H1 (cell line): Measurements from ENCODE around the gene SERPINA12. TPM values are rescaled to one million over a fixed set of nuclear protein-coding genes. Genes with fewer than 3 reads are reported as not detected.

Experiments used
- CBX5 ChIP-seq: fragments of 300-800, 300-1000 bp; sonication (generic); IDR thresholded peaks from 2 replicates; pipeline ENCODE4 v1.7.1; 2016; ENCODE audit warnings: antibody characterized with exemption, low read length, low read depth
- POLR2A ChIP-seq, 2 experiments: IDR thresholded peaks; 1 replicate in 1 of 2; 2 replicates in 1 of 2; pipeline ENCODE4 v1.6.1; 2011; ENCODE audit warnings: low read depth in 2 of 2, low read length in 2 of 2, mild to moderate bottlenecking in 2 of 2; ENCODE audit errors: control extremely low read depth in 1 of 2
- TAF1 ChIP-seq: IDR thresholded peaks from 2 replicates; pipeline ENCODE4 v1.6.1; 2011; ENCODE audit warnings: mild to moderate bottlenecking, low read depth, low read length
- TCF12 ChIP-seq: IDR thresholded peaks from 2 replicates; pipeline ENCODE4 v1.6.1; 2011; ENCODE audit warnings: low read depth, mild to moderate bottlenecking, low read length
- polyA plus RNA-seq, 7 experiments: library from polyadenylated mRNA; depleted of rRNA in 3 of 7; stranded (reverse) in 5 of 7; unstranded in 2 of 7; fragments of >200 nt in 5 of 7; fragments of 200-250 nt in 2 of 7; gene quantifications; 1 replicate in 5 of 7; 2 replicates in 1 of 7; 4 replicates in 1 of 7; pipeline versions ENCODE4 v1.2.1 to v1.2.3, GENCODE V29; 2011 to 2013; ENCODE audit warnings: missing spikeins in 2 of 7, mixed read lengths in 2 of 7
- total RNA-seq: library from RNA; stranded (reverse); fragmentation: NEBNext Ultra II Directional; extraction: Animal tissue kit (Norgen Biotek cat#: 25700); gene quantifications from 2 replicates; pipeline ENCODE4 v1.2.1, GENCODE V29; 2021
- TF ChIP-seq, protein P1 (sequence below): IDR thresholded peaks from 2 replicates; pipeline ENCODE4 v1.6.1; 2012; ENCODE audit warnings: inconsistent platforms

The SERPINA12 gene
- total and polyA plus RNA-seq, 2 of the 8 experiments (the other 6 are each of a cell fraction or from before 2014, with no cell fraction given), result not detected

GRCh38 chr14:94473666-94474410 is 35.4 kb downstream of the SERPINA12 start (continued):
- TF ChIP-seq, protein P1, sequence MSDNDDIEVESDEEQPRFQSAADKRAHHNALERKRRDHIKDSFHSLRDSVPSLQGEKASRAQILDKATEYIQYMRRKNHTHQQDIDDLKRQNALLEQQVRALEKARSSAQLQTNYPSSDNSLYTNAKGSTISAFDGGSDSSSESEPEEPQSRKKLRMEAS, result no peak
- TF ChIP-seq TAF1 (no peak), POLR2A (IDR thresholded peaks at IDR 0.05; ENCODE audit: control extremely low read depth in 1 of 2, low read depth in 2 of 2, low read length in 2 of 2) (no peak), CBX5 (no peak), TCF12 (no peak)
- TF ChIP-seq, all 59 proteins: peak for 0
